ENCODE measurements around the gene TRAF3IP1.
"Not testable (repeated sequence)": the region's sequence is repeated elsewhere in the genome, so short reads cannot be mapped to it uniquely, and the experiment has no call there.

The TRAF3IP1 gene, protein sequence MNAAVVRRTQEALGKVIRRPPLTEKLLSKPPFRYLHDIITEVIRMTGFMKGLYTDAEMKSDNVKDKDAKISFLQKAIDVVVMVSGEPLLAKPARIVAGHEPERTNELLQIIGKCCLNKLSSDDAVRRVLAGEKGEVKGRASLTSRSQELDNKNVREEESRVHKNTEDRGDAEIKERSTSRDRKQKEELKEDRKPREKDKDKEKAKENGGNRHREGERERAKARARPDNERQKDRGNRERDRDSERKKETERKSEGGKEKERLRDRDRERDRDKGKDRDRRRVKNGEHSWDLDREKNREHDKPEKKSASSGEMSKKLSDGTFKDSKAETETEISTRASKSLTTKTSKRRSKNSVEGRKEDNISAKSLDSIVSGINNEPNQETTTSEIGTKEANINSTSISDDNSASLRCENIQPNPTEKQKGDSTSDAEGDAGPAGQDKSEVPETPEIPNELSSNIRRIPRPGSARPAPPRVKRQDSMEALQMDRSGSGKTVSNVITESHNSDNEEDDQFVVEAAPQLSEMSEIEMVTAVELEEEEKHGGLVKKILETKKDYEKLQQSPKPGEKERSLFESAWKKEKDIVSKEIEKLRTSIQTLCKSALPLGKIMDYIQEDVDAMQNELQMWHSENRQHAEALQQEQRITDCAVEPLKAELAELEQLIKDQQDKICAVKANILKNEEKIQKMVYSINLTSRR

DNA sequence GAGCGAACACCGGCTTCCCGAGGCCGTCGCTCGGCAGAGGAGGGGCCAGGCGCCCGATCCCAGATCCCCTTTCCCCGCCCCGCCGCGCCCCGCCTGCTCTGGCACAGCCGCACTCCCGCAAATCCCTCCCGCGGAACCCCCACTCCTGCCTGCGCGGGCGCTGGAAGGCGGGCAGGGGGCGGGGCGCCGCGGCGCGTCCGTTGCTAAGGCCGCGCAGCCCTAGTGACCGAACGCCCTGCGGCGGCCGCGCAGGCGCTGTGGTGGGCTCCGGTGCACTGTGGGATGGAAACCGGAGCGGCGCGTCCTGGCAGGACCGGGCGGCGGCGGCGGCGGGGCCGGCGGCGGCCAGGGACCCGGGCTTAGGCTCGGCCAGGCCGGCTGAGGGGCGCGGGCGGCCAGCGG lies at the start of gene TRAF3IP1:
Gene TRAF3IP1 (plus strand): TSS at position 273 of the 402 bp plus-strand sequence. CDS start 145 bp downstream, outside the sequence.
- DNase-seq: peak; percentile 85

DNA sequence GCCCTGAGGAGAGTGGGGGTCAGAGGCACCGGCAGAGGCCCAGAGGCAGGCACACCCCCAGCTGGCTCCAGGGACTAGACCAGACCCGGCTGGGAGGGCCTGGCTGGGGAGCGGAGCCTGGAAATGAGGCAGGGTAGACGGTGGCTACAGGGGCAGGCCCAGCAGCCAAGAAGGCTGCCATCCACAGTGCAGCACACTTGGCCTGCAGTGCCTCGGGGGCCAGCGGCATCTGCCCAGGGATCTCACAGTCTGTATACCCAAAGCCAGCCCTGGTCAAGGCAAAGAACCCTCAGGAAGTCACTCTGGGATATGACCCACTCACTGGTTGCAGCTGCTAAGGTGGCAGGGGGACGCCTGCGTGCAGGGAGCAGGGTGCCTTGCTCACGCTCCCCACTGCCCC lies 49.7 kb upstream of the TRAF3IP1 start:
- no peak for DNase-seq

DNA sequence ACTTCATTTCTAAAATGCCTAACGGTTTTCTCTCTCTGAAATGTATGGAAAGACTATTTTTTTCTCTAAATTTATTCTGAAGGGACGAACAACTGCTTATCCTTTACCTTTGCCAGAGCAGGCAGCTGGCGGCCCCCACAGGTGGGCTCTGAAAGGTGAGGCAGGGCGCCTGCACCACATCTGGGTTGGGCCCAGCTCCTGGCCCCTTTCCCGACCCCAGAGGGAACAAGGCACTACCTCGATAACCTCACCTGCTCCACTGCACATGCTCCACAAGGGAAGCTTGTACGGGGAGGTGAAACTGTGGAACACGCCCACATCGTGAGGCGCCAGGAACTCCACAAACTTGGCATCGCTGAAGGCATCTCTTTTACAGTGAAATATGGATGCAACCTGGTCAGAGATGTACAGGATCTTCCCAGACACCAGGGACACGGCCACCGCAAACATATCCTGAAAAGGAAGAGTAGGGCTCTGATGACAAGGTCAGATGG lies 49.2 kb upstream of the TRAF3IP1 start:
- DNase-seq: no peak

- DNase-seq: not testable (repeated sequence)
These were observed 48.6 kb upstream of the TRAF3IP1 start for GRCh38 chr2:238271686-238272085.

GRCh38 chr2:238272156-238272555 lies 48.2 kb upstream of the TRAF3IP1 start:
- peak; percentile 9 for DNase-seq

GRCh38 chr2:238273433-238273832 lies 46.9 kb upstream of the TRAF3IP1 start:
- DNase-seq: peak; percentile 16

- peak; percentile 1 for DNase-seq
These were observed 46.0 kb upstream of the TRAF3IP1 start for GRCh38 chr2:238274152-238274865.

DNA sequence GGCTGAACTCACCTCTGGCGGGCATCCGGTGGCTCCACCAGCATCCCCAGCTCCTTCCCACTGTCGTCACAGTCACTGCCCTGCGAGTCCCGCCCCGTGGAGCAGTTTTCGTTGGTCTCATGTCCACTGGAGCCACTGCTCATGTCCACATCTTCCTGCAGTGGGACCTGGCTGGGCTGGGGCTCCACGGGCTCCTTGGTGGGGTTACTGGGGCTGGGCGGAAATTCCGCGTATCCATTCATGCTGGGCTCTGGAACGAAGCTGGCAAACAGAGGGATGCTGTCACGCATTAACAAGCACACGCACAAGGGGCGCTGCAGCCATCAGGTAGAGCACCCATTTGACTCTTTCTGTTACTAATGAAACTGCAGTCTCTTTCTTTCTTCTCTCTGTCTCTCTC lies 42.6 kb upstream of the TRAF3IP1 start:
- peak; percentile 7 for DNase-seq

DNA sequence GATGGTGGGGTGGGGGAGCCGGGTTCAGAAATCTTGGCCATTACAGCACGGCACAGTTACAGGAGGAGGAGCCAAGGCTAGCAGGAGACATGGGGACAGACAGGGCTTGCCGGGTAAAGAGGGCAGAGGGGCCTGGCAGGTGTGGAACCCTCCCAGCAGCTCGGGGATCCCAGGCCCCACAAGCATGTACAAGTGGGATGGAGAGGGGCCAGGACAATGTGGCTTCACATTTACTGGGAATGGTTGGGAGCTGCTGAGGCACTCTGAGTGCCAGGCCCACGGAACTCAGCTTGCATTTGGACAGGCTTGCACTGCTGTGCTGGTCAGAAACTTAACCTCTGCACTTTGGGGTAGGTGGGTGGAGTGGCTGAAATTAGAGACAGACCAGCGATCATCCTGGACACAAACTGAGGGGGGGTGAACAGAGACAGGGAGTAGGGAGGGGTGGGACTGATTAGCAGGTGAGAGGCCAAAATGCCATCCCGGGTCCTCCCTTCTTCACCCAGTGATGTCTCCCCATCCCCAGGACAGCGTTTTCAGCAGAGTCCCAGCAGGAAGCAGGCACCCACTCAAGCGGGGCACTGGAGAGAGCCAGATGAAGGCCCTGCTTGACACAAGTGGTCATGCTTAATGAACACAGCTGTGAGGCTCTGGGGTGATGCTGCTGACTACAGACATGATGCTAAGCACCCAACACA lies 41.5 kb upstream of the TRAF3IP1 start:
- DNase-seq: no peak

DNA sequence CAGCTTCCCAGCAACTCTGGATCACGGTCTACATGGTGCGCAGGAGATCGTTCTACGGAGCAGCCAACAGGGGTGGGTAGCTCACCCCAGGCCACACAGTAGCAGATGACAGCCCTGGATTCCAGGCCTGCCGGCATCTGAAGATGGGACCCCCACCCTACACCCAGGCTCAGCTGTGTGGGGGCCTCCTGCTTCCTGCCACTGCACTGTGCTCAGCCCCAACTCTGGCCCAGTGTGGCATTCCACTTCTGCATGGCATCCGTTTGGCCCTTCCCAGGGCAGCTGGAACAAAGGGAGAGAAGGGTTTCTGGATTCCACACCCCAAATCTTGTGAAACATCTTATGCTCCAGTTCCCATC lies 41.0 kb upstream of the TRAF3IP1 start:
- no peak for DNase-seq

DNA sequence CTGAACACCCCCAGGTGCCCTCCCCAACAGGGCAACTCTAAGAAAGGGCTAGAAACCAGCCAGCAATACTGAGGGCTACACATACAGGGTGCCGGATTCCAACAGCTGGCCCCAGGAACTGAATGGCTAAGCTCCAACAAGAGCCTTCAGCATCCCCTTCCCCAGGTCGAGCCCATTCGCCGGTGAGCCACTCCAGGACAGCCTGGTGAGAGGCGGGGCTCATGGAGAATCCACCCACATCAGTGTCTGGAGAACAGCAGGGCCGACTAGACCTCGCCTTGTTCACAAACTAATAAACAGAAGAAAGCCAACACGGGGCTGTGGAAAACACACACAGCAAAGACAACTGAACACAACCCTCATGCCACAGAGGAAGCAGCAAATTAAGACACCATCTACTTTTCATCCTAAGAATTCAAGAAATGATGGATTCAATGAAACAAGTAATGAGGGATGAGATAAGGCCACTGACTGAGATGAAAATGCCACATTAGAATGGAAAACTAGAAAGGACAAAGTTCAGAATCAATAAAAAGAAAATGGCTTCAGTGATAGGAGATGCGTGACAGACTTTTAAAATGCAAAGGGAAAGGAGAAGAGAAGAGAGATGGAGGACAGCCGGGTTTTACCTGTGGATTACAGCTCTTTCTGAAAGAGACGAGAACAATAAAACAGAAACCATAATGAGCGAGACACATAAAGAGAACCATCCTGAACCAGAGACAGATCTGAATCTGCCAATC lies 40.1 kb upstream of the TRAF3IP1 start:
- no peak for DNase-seq

- DNase-seq: no peak
These were observed 38.4 kb upstream of the TRAF3IP1 start for GRCh38 chr2:238281826-238282480.

GRCh38 chr2:238282861-238283738 lies 37.2 kb upstream of the TRAF3IP1 start:
- DNase-seq: no peak

GRCh38 chr2:238284802-238285515 lies 35.4 kb upstream of the TRAF3IP1 start:
- DNase-seq: no peak

GRCh38 chr2:238285653-238286082 lies 34.6 kb upstream of the TRAF3IP1 start:
- DNase-seq: no peak

- no peak for DNase-seq
These were observed 34.2 kb upstream of the TRAF3IP1 start for GRCh38 chr2:238286095-238286494.

DNA sequence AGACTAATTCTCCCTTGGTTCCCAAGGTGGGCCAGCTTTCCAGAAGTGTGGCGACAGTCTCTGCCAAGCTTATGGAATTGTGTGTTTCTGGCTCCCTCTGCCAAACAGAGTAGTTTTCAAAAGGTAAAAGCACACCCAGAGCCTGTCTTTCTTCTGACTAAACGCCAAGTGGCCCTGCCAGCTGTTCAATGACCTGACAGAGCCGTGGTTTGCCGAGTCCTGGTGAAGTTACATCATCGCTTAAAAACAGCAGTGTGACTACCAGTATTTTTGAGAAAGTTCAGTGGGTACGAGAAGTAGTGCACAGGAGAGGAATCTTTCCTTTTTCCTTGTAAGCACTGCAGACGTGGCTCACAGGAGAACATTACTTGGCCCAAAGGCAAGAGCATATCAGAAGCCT lies 33.8 kb upstream of the TRAF3IP1 start:
- no peak for DNase-seq

DNA sequence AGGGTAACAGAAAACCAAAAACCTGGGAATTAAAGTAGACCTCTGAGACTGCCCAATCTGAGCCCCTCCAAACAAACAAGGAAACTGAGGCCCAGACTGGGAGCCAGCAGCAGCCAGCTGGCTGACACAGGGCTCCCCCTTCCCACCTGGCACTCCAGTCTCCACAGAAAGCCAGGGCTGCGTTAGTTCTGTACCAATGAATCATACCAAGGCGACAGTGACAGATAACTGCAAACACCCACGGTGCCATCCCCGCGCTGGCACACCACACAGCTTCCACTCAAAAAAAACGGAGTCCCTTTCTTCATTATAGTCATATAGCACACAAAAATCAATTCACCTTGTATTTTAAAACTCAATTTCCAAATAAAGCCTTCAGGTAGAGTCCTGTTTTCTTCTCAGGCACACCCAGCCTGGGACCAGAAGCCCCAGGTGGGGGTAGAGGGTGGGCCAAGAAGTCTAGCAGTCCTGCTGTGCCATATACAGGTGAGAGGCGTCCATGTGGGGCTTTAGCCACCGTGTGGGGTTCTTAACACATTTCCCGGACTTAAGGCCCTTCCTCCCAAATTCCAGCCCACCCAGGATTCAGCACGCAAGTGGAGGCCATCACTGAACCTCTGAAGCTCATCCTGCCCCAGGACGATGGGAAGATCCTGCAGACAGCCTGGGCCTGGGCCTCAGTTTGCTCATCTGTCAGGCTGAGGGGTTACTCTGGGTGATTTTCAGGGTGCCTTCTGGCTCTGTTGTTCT lies 33.2 kb upstream of the TRAF3IP1 start:
- DNase-seq: no peak

All from CD4-positive, alpha-beta T cell treated with Interleukin-15 for 1 hour (primary cell).